Ramos (cell line): ENCODE results near the gene EIF3M.

Experiments
- in situ Hi-C: fragments of 300-500 bp; cut with MboI; formaldehyde crosslinking; loops from one replicate; pipeline ENCODE4 v1.14.3; 2022; ENCODE audit warnings: low sequenced_read_pairs; ENCODE audit not compliant: unreplicated experiment

The EIF3M gene

DNA sequence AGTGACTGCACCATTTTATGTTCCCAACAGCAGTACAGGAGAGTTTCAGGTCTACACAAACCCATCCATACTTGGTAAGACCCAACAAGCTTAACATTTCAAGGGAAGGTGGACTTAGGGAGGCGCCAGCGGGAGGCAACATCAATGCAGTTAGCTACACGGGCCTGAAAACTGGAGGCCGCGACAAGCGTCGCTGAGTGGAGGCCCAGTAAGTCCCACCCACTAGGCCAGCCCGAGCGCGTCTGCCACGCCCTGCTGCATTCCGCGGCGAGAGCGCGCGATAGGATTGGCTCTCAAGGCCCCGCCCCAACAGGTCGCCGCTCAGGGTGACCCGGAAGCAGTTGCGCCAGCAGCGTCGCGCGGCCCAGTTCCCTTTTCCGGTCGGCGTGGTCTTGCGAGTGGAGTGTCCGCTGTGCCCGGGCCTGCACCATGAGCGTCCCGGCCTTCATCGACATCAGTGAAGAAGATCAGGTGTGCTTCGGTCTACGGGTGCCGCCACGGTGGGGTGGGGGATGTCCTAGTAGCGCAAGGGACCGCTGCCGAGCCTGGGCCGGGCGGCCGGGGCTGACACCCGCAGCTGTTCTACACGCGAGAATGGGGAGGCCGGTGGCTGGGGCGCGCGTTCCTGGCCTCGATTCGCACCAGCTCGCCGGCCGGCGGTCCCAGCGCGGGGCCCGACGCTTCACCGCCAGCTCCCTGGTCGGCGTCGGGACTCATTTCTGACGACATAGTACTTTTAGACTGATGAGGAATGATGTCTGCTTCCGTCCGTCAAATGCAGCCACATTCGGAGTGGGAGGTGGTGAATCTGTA is at the start of gene EIF3M:
EIF3M (plus strand) TSS at position 373 of the 813 bp plus-strand sequence; CDS start at position 430, 57 bp downstream.
- in situ Hi-C loops, result no loop called here

- in situ Hi-C loops, result no loop called here
Measured at GRCh38 chr11:32538804-32539203, 44.8 kb upstream of the EIF3M start.

DNA sequence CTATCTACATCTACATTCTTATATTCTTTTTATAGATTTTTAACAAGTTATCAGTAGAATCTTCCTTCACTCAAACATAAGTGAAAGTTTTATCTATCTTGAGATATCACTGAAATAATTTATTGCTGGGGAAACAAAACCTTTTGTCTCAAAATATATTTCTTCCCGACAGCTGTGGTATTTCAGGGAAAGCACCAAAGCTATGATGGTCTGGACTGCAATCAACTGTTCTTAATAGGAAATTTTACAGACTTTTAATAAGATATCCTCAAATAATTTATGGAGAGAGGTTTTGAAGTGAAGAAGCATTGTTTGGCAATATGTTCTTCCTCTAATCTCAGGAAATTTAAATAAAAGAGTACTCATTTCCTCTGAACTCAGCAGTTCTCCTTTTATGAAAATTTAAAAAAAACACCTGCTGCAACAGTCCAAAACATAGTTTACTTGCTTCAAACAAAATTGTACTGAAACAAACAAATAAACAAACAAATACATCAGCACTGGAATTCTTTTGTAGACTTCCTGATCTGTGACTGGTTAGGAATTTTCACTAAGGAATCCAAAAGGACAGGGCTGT is 33.9 kb upstream of the EIF3M start:
- in situ Hi-C loops, result no loop called here

- in situ Hi-C loops, result no loop called here
Measured at GRCh38 chr11:32550207-32550606, 33.4 kb upstream of the EIF3M start.

GRCh38 chr11:32555091-32555490 is 28.5 kb upstream of the EIF3M start:
- in situ Hi-C loops, result no loop called here

DNA sequence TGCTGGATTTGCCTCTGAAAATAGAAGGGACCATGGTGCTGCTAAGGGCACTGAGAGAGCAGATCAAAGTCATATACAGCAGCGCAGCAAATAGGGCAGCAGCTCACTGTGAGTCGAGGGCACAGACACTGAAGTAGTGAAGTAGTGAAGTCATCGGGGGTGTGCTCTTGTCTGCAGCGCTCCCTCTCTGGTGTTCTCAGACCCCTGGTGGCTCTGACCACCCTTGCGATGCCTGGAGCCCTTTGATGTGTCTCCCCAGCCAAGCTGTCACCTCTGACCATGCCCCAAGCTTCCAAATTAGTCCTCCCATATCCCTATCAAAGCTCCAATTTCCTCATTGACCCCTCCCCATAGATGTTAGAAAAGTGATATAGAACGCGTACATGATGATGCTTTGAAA is 27.7 kb upstream of the EIF3M start:
- in situ Hi-C loops, result no loop called here

GRCh38 chr11:32561835-32562234 is 21.8 kb upstream of the EIF3M start:
- in situ Hi-C loops, result no loop called here

GRCh38 chr11:32562839-32563599 is 20.6 kb upstream of the EIF3M start:
- in situ Hi-C loops, result no loop called here

GRCh38 chr11:32563600-32563959 is 20.1 kb upstream of the EIF3M start:
- in situ Hi-C loops, result no loop called here

- in situ Hi-C loops, result no loop called here
Measured at GRCh38 chr11:32566517-32566916, 17.1 kb upstream of the EIF3M start.

GRCh38 chr11:32567154-32567553 is 16.5 kb upstream of the EIF3M start:
- in situ Hi-C loops, result no loop called here

DNA sequence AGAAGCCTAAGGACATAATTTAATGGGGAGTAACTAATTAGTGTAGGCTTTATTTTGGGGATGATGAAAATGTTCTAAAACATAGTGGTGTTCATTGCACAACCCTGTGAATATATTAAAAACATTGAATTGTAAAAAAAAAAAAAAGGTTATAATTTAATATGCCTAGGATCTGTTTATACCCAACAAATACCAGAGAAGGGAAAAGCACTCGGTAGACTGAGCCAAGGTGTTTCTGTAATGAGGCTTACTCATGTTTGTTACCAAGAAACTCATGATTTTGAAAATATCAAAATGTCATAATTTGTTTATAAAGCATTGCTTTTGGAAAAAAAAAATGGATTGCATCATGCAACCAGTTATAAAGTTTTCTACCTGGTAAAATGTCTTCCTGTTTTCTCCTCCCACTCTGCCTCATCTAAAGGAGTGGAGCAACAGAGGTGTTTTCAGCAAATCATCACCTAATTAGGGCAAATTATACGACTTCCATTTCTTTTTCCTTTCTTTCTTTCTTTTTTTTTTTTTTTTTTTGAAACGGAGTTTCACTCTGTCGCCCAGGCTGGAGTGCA is 14.2 kb upstream of the EIF3M start:
- in situ Hi-C loops, result no loop called here

DNA sequence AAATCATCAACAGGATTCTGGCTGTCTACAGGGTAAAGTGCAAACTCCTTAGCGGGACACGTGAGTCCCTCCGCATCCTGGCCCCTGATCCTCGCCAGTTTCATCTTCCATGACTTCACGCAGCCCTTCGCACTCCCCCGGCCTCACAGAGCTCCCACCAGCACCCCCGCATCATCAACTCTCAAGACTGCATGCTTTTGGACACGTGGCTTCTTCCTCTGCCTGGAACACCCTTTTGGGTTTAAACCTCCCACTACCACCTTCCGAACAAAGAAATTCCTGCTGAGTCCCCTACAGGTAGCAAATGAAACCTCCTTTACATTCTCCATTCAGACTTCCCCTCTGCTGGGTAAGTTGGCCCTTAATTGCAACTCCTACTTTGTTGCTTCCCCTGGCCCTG is 12.6 kb upstream of the EIF3M start:
- in situ Hi-C loops, result no loop called here

DNA sequence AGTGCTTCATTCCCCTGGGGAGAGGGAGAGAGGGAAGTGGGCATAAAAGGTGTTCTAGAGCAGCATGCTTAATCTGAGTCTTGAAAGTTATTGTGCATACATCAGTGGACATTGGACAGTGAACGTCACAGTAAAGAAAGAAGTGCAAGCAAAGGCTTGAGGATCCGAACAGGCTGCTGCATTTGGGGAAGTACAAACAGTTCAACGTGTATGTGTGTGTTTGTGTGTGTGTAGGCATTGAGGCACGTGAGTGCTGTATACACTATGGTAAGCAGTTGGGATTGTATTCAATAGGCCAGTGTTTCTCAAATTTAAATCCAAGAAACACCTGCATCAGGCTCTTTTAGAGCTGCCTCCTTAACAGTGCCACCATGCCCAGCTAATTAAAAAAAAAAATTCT is 10.4 kb upstream of the EIF3M start:
- in situ Hi-C loops, result no loop called here

- in situ Hi-C loops, result no loop called here
Measured at GRCh38 chr11:32574421-32574820, 9.2 kb upstream of the EIF3M start.

DNA sequence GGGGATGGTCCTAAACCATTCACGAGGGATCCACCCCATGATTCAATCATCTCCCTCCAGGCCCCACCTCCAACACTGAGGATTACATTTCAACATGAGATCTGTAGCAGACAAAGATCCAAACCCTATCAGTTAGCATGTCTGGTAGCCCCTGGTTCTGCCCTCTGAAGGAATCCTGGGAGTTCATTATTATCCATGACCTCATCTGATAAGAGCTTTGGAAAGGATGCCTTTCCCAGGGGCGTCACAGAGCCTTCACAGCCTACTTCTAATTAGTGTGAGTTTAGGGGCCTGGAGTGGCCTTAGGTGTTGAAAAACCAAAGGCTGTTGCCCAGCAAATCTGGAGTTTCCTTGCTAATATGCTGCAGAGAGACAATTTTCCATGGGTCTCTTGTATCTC is 8.6 kb upstream of the EIF3M start:
- in situ Hi-C loops, result no loop called here

DNA sequence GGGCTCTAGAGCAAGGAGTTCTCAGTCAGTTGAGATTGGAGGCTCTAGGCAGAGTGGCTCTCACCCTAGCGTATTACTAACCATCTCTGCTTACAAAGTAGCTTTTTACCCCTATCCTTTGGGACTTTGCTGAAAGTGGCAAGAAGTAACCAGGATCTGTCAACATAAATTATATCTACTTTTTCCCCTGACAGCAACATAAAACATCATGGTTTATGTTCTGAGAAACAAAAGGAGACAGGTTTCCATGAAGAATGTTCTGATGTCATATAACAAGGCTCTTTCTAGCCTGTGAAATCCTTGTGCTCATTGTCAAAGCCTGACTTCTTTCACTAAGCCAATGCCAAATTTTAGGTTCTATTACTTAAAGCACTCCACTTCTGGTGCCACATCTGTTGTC is 7.2 kb upstream of the EIF3M start:
- in situ Hi-C loops, result no loop called here

DNA sequence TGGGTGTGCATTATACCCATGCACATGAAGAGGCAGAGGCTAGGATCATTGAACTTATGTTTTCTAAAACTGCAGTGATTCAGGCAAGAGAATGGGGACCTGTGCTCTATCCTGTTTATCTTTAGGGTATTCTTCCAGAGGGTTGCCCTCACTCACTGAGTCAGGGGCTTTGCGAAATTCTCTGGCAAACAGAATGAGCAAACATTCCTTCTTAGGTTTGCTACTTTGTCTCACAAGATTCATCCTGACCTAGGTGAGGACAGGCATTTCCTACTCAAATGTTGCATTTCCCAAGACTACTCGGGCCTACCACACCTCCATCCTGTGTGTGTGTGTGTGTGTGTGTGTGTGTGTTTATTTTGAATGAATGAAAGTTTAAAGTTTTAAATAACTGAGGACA is 2.7 kb upstream of the EIF3M start:
- in situ Hi-C loops, result no loop called here

DNA sequence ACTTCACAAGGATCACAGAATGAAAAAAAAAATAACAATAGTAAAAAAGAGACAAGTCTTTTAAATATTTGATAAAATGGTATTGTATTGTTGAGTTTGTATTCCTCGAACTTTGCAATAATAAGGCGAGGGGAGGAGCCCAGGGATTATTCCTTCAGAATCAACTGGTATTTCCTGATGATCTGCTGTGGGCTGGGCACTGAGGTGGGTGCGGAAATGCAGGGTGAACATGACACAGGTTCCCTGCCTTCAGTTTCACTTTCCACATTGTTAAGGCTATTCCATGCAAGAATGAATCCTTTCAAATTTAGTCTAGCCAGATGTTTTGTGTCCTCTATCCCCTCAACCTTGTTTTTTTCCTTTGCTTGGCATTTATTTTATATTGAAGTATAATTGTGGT is 2.1 kb upstream of the EIF3M start:
- in situ Hi-C loops, result no loop called here

DNA sequence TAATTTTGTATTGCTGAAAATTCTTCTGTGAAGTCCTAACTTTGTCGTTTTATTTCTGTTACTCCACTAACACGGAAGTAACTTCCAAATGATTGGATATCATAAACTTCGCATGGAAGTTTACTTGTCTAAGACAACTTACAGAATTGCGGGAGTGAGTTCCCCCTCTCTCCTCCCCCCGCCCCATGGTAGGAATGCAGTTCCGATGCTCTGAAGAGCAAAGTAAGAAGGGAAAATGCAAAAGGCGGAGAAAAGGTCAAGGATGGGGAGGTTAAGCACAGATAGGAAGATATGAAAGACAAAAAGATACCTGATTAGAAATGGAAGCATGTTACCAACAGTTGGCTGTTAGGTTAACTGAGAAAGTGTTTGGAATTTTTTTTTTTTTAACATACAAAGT is 1.3 kb downstream of the EIF3M start:
- in situ Hi-C loops, result no loop called here

DNA sequence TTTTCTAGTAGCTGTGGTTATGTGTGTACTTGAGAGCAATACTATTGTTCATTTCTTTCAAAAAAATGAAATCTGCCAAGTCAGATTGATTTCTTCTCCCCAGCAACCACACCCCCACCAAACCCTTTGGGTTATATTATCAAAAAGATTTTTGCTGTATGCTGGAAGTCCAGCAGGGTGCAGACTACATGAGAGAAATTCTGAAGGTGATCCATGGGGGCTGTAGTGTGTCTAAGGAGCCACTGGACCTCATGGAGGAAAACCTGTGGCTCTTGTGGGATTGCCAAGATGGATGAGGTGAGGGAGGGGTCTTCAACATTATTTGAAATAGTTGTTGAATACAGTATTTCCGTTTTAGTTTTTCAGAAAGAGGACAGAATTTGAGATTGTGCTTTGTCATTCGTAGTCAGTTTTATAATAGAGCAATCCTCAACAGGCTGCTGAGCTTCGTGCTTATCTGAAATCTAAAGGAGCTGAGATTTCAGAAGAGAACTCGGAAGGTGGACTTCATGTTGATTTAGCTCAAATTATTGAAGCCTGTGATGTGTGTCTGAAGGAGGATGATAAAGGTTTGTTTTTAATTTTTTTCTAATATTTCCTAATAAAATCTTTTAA is 3.1 kb downstream of the EIF3M start:
- in situ Hi-C loops, result no loop called here
